ENCODE data around the gene MYRF. TPM values are rescaled to one million over a fixed set of nuclear protein-coding genes. Genes with fewer than 3 reads are reported as not detected.

The MYRF gene
- total and polyA plus RNA-seq, 12 donors: 0.13 to 2.6 (median 0.89) TPM

- no peak for DNase-seq
- no peak overlapping the region for H3K27ac ChIP-seq
- TF ChIP-seq, protein P1, sequence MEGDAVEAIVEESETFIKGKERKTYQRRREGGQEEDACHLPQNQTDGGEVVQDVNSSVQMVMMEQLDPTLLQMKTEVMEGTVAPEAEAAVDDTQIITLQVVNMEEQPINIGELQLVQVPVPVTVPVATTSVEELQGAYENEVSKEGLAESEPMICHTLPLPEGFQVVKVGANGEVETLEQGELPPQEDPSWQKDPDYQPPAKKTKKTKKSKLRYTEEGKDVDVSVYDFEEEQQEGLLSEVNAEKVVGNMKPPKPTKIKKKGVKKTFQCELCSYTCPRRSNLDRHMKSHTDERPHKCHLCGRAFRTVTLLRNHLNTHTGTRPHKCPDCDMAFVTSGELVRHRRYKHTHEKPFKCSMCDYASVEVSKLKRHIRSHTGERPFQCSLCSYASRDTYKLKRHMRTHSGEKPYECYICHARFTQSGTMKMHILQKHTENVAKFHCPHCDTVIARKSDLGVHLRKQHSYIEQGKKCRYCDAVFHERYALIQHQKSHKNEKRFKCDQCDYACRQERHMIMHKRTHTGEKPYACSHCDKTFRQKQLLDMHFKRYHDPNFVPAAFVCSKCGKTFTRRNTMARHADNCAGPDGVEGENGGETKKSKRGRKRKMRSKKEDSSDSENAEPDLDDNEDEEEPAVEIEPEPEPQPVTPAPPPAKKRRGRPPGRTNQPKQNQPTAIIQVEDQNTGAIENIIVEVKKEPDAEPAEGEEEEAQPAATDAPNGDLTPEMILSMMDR (IDR thresholded peaks at IDR 0.05): no peak
- no peak for TF ChIP-seq POLR2A (IDR thresholded peaks at IDR 0.05)
- no peaks in the 10 kb centered on the region for H3K36me3 ChIP-seq (replicated peaks in 1 of 2)
- H3K9me3 ChIP-seq (replicated peaks in 1 of 3): no peaks in the 10 kb centered on the region
- H3K4me1 ChIP-seq (replicated peaks in 1 of 2): peaks cover 0 to 4% of the 10 kb centered on the region in 2 donors
- 44 to 82% (median 66%) methylated on average over 3 to 7 of the region's 7 CpGs for WGBS, 4 donors
- no peaks in the 10 kb centered on the region for H3K27me3 ChIP-seq
- intact Hi-C loops (cut with DNase I): no loop called here
- H3K4me3 ChIP-seq: no peak overlapping the region
These were observed 19.6 kb downstream of the MYRF start for GRCh38 chr11:61771985-61772455.

DNA sequence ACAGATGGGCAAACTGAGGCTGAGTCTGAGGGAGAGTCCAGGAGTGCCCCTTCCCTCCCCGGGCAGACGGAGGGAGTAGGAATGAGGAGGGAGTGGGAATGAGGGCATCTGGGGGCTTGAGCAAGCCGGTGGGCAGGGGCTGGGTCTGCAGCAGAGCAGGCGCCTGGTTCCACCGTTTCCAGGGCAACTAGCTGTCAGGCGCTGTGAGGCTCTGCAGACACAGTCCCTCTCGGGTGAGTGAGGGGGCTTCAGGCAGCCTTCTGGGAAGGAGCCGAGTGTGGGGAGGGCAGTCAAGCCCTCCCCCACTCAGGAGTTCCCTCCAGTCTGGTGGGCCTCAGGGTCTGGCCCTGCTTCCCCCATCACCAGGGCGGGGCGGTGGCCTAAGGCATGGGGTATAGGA lies 20.9 kb downstream of the MYRF start:
- intact Hi-C loops (cut with DNase I): no loop called here
- Histone ChIP-seq H3K36me3 (replicated peaks in 1 of 2) (no peaks in the 10 kb centered on the region), H3K27me3 (no peaks in the 10 kb centered on the region), H3K4me1 (replicated peaks in 1 of 2) (peaks cover 0 to 11% of the 10 kb centered on the region in 2 donors), H3K4me3 (no peak overlapping the region), H3K9me3 (replicated peaks in 1 of 3) (no peaks in the 10 kb centered on the region), H3K27ac (no peak overlapping the region)
- DNase-seq: no peak
- 66 to 84% (median 80%) methylated on average over 10 of the region's 10 CpGs for WGBS, 4 donors
- TF ChIP-seq, protein P1 (IDR thresholded peaks at IDR 0.05): no peak
- TF ChIP-seq POLR2A (IDR thresholded peaks at IDR 0.05): no peak

DNA sequence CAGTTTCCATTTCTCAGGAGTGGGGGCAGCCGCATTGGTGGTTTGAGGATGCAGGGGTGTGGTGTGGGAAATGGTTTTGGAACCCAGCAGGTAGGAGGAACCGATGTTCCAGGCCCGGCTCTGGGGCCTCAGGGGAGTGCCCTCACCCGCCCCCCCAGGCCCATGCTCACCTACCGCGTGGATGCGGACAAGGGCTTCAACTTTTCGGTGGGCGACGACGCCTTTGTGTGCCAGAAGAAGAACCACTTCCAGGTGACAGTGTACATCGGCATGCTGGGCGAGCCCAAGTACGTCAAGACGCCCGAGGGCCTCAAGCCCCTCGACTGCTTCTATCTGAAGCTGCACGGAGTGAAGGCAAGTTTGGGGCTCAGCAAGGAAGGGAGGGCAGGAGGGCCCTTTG lies 21.4 kb downstream of the MYRF start:
- H3K9me3 ChIP-seq (replicated peaks in 1 of 3): no peaks in the 10 kb centered on the region
- H3K4me3 ChIP-seq: no peak overlapping the region
- no peak for TF ChIP-seq POLR2A (IDR thresholded peaks at IDR 0.05)
- TF ChIP-seq, protein P1 (IDR thresholded peaks at IDR 0.05): no peak
- H3K27ac ChIP-seq: no peak overlapping the region
- intact Hi-C loops (cut with DNase I): no loop called here
- WGBS, 4 donors: 89 to 94% (median 91%) methylated on average over 11 to 18 of the region's 18 CpGs
- no peaks in the 10 kb centered on the region for H3K27me3 ChIP-seq
- DNase-seq: no peak
- H3K4me1 ChIP-seq (replicated peaks in 1 of 2): peaks cover 0 to 11% of the 10 kb centered on the region in 2 donors
- H3K36me3 ChIP-seq (replicated peaks in 1 of 2): no peaks in the 10 kb centered on the region

DNA sequence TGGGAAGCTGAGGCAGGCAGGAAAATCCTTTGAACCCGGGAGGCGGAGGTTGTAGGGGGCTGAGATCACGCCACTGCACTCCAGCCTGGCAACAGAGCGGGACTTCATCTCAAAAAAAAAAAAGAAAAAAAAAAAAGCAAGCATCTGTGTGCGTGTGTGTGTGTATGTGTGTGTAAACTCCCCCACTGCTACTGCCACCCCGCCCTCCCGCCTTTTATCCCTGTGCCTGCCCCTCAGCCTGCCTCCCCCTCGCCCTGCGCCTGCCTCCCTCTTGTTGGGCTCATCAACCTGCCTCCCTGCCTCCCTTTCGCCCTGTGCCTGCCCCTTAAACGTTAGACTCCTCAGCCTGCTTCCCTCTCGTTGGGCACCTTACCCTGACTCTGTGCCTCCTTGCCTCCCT lies 22.0 kb downstream of the MYRF start:
- Histone ChIP-seq H3K27ac (no peak overlapping the region), H3K9me3 (replicated peaks in 1 of 3) (no peaks in the 10 kb centered on the region), H3K4me1 (replicated peaks in 1 of 2) (peaks cover 0 to 11% of the 10 kb centered on the region in 2 donors), H3K36me3 (replicated peaks in 1 of 2) (no peaks in the 10 kb centered on the region), H3K27me3 (no peaks in the 10 kb centered on the region), H3K4me3 (no peak overlapping the region)
- intact Hi-C loops (cut with DNase I): no loop called here
- no peak for TF ChIP-seq POLR2A (IDR thresholded peaks at IDR 0.05)
- TF ChIP-seq, protein P1 (IDR thresholded peaks at IDR 0.05): no peak
- 86 to 91% (median 87%) methylated on average over 12 of the region's 12 CpGs for WGBS, 4 donors
- no peak for DNase-seq

Measured in adrenal gland (tissue), 12 donors.